ENCODE data around the gene C20orf144. TPM values are rescaled to one million over a fixed set of nuclear protein-coding genes. Genes with fewer than 3 reads are reported as not detected.

Gene C20orf144
- total RNA-seq, 2 donors from 2014 or later: 0.66 TPM; not detected in 1

DNA sequence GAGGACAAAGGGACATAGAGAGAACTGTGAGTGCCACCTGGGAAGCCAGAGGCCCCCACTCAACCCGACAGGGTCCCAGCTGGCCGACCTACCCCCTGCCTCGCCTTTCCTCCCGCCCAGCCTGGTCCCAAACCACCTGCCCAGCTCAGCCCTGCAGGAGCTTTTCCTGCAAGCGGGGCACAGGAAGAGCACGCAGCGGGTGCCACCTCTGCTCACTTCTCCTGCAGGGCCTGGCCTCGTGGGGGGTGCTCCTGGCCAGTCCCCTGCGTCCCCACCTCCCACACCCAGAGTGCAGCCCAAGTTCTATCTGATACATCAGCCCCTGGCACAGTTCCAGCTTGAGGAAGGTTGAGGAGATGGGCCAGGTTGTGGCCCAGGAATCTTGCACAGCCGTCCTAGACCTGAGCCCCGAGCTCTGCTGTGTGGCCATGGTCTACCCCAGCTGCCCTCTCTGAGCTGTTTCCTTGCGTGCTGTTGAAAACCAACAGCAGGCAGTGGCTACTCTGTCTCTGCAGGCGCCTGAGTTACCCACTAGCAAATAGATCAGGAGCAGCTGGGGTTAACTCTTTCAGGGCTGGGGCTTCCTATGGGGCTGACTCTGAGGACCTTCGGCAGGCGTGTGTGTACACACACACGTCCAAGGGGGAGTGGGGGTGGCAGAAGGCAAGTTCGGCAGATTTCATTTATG lies 10.4 kb downstream of the C20orf144 start:
- intact Hi-C loops (cut with DNase I): loop anchor here (5.0 kb wide), 1 partner anchor 210 kb away; no protein-coding TSS in a partner anchor

GRCh38 chr20:33673114-33673409 lies 10.9 kb downstream of the C20orf144 start:
- Histone ChIP-seq H3K27ac (peak overlapping the region in 2 of 4 donors; percentile 64 to 75), H3K4me3 (no peak overlapping the region), H3K36me3 (replicated peaks in 1 of 2; ENCODE audit: insufficient read depth in 1 of 2, low read depth in 2 of 2) (peaks cover 0 to 3% of the 10 kb centered on the region in 2 donors), H3K9me3 (no peaks in the 10 kb centered on the region), H3K27me3 (no peaks in the 10 kb centered on the region), H3K4me1 (peaks cover 34% of the 10 kb centered on the region)
- ATAC-seq (no peak), DNase-seq (no peak)
- no peak for TF ChIP-seq POLR2A (IDR thresholded peaks at IDR 0.05)
- TF ChIP-seq, protein P1, sequence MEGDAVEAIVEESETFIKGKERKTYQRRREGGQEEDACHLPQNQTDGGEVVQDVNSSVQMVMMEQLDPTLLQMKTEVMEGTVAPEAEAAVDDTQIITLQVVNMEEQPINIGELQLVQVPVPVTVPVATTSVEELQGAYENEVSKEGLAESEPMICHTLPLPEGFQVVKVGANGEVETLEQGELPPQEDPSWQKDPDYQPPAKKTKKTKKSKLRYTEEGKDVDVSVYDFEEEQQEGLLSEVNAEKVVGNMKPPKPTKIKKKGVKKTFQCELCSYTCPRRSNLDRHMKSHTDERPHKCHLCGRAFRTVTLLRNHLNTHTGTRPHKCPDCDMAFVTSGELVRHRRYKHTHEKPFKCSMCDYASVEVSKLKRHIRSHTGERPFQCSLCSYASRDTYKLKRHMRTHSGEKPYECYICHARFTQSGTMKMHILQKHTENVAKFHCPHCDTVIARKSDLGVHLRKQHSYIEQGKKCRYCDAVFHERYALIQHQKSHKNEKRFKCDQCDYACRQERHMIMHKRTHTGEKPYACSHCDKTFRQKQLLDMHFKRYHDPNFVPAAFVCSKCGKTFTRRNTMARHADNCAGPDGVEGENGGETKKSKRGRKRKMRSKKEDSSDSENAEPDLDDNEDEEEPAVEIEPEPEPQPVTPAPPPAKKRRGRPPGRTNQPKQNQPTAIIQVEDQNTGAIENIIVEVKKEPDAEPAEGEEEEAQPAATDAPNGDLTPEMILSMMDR (IDR thresholded peaks at IDR 0.05): no peak
- WGBS, 2 donors: 49 to 51% methylated on average over 3 to 4 of the region's 4 CpGs
- intact Hi-C loops (cut with DNase I): loop anchor here (5.0 kb wide), 1 partner anchor 211 kb away; no protein-coding TSS in a partner anchor

More for the DNA sequence above, 10.4 kb downstream of the C20orf144 start:
- no peaks in the 10 kb centered on the region for H3K27me3 ChIP-seq
- peak overlapping the region in 1 of 4 donors; percentile 75 for H3K27ac ChIP-seq
- H3K4me1 ChIP-seq: peaks cover 39% of the 10 kb centered on the region
- H3K4me3 ChIP-seq: no peak overlapping the region
- H3K9me3 ChIP-seq: no peaks in the 10 kb centered on the region
- DNase-seq (peak in 1 of 4 donors; percentile 41), ATAC-seq (no peak)
- H3K36me3 ChIP-seq (replicated peaks in 1 of 2; ENCODE audit: insufficient read depth in 1 of 2, low read depth in 2 of 2): peaks cover 0 to 3% of the 10 kb centered on the region in 2 donors
- TF ChIP-seq POLR2A (IDR thresholded peaks at IDR 0.05): no peak
- TF ChIP-seq, protein P1 (IDR thresholded peaks at IDR 0.05): no peak
- 51 to 54% methylated on average over 9 to 17 of the region's 17 CpGs for WGBS, 2 donors

GRCh38 chr20:33673410-33674293 lies 11.5 kb downstream of the C20orf144 start:
- ATAC-seq (peak; percentile 48), DNase-seq (no peak)
- 8 to 17% methylated on average over 20 to 22 of the region's 29 CpGs for WGBS, 2 donors
- H3K27me3 ChIP-seq: no peaks in the 10 kb centered on the region
- peaks cover 30% of the 10 kb centered on the region for H3K4me1 ChIP-seq
- TF ChIP-seq, protein P1 (IDR thresholded peaks at IDR 0.05): no peak
- no peak for TF ChIP-seq POLR2A (IDR thresholded peaks at IDR 0.05)
- no peaks in the 10 kb centered on the region for H3K9me3 ChIP-seq
- H3K4me3 ChIP-seq: peak overlapping the region; percentile 34 to 35
- peak overlapping the region; percentile 5 to 75 (median 66) for H3K27ac ChIP-seq
- H3K36me3 ChIP-seq (replicated peaks in 1 of 2; ENCODE audit: insufficient read depth in 1 of 2, low read depth in 2 of 2): peaks cover 0 to 3% of the 10 kb centered on the region in 2 donors
- intact Hi-C loops (cut with DNase I): loop anchor here (5.0 kb wide), 1 partner anchor 211 kb away; no protein-coding TSS in a partner anchor

GRCh38 chr20:33674294-33675135 lies 12.4 kb downstream of the C20orf144 start, which contains the start of gene NECAB3:
NECAB3 (minus strand) TSS chr20:33674428; CDS start chr20:33674352, 76 bp downstream.
- peak; percentile 86 to 92 (median 87) for DNase-seq
- peak; percentile 94 for ATAC-seq
- Histone ChIP-seq H3K27ac (peak within 1 kb of the TSS; percentile 21 to 75 (median 66)), H3K4me3 (peak within 1 kb of the TSS; percentile 34 to 35), H3K36me3 (replicated peaks in 1 of 2; ENCODE audit: insufficient read depth in 1 of 2, low read depth in 2 of 2) (no peaks in the 10 kb centered on the region), H3K9me3 (no peaks in the 10 kb centered on the region), H3K4me1 (peaks cover 30% of the 10 kb centered on the region), H3K27me3 (no peaks in the 10 kb centered on the region)
- WGBS, 2 donors: 7 to 33% methylated on average over 13 to 65 of the region's 73 CpGs
- TF ChIP-seq POLR2A (IDR thresholded peaks at IDR 0.05): peak; percentile 44 to 49 (median 48)
- TF ChIP-seq, protein P1 (IDR thresholded peaks at IDR 0.05): no peak
- intact Hi-C loops (cut with DNase I): loop anchor here (5.0 kb wide), 1 partner anchor 212 kb away; no protein-coding TSS in a partner anchor

Measured in body of pancreas (tissue), 4 donors.